HG03135 (cell line): Measurements from ENCODE around the gene EFNB2.

Experiments
- ATAC-seq: cut with Tn5 transposase; IDR thresholded peaks from one replicate; pipeline ENCODE4 v1.9.1; 2021; ENCODE audit warnings: mild to moderate bottlenecking, moderate library complexity; ENCODE audit not compliant: unreplicated experiment

EFNB2 gene

DNA sequence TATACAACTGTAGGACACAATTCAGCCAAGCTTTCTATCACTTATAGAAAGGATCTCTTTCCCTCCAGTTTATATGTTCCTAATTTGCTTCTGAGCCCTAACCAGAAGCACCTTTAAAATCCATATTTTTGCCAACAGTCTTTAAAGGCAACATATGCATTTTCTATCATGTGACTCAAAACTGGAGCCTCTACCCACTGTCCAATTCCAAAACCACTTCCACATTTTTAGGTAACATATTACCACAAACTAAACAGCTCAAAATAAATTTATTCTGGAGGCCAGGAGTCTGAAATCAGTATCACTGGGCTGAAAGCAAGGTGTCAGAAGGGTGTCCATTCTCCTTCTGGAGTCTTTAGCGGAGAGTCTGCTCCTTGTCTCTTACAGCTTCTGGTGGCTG, 15.9 kb upstream of the EFNB2 start:
- no peak for ATAC-seq

DNA sequence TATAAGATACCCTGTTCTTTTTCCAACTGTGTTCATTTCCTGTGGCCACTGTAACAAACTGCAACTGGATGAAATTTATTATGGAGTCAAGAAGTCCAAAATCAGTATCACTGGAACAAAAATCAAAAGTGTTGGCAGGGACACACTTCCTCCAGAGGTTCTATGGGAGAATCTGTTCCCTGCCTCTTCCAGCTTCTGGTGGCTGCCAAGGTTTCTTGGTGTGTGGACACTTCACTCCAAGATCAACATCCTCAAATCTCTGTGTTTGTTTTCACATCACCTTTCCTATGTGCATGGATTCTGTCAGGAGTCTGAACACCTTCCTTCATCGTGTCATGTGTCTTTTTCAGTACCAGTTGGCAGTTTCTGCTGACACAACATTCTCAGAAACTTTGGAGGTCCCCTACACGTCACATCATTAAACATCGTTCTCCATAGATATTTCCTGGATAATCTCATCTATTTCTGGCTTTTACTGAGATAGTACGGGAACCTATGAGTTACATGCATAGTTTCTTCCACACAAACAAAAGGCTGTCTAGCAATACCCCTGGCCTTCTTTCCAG, 15.2 kb upstream of the EFNB2 start:
- ATAC-seq, result no peak

DNA sequence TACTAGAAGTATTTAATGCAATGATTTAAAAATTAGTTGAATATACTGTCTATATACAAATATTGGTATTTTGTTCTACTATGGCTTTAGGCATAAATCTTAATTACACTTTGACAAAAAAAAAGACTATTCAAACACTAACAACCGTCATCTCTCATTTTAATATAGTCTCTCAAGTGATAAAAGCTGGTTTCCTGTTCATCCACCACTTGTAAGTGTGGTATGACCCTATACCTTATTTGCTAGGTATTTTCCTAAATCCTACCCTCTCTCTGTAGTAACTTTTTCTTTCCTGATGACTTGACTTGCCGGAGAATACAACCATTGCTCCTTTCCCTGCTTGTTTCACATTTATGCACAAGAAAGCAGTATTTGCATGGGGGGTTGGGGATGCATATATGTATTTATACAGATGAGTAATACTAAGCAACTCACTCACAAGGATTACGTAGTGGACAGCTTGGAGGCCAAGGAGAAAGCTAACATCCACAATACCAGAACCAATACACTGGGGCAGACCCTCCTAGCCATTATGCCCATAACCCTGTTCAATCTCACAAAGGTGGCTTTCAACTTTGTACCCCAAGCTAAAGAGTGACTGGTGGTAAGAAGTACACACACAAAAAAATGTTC, 12.7 kb upstream of the EFNB2 start:
- no peak for ATAC-seq

DNA sequence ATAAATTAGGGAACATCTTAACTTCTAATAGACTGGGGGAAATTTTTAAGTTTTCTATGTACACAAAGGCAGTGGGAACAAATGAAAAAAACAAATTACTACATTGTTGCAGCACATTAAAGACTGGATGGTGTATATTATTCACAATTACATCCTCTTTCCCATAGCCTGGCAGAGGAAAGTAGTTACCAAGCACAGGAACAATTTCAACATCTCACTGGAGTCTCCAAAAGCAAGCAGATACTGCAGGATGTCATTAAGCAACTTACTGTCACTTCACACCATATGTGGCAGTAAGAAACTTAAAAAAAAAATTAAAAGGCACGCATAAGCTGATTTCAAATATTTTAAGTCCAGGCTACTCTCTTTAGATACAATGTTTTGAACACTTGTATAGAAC, 6.4 kb upstream of the EFNB2 start:
- ATAC-seq, result no peak

DNA sequence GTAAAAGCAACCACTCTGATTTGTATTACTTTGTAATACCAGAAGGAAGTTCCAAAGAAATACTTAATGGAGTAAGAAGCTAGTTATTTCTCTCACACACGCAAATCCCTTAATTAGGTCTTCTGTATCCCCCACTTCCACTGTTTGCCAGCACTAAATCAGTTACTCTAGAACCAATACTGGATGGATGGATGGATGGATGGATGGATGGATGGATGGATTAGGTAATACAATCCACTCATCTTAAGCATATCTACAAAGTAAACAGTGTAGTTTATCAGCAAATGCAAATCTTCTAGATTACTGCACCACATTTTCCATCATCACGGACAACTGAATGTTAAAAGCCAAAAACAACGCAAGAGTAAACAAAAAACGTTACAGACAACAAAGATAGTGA, 5.2 kb upstream of the EFNB2 start:
- ATAC-seq, result no peak

DNA sequence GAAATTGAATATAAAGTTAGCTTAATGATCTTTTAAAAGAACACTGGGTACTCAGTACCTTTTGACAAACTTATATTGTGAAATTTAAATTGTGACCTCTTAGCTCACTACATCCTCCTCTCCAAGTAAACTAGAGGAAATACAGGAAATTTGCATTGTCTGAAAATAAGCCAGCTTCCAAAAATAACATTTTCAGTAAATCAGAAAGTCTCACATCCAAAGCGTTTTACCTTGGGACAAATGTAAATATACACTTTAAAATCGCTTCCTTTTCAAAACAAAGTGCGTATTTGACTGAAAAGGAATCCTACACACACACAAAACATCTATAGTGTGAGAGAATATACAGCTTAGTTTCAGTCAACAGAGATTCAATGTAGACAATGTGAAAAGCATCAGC, 2.1 kb upstream of the EFNB2 start:
- ATAC-seq, result no peak

DNA sequence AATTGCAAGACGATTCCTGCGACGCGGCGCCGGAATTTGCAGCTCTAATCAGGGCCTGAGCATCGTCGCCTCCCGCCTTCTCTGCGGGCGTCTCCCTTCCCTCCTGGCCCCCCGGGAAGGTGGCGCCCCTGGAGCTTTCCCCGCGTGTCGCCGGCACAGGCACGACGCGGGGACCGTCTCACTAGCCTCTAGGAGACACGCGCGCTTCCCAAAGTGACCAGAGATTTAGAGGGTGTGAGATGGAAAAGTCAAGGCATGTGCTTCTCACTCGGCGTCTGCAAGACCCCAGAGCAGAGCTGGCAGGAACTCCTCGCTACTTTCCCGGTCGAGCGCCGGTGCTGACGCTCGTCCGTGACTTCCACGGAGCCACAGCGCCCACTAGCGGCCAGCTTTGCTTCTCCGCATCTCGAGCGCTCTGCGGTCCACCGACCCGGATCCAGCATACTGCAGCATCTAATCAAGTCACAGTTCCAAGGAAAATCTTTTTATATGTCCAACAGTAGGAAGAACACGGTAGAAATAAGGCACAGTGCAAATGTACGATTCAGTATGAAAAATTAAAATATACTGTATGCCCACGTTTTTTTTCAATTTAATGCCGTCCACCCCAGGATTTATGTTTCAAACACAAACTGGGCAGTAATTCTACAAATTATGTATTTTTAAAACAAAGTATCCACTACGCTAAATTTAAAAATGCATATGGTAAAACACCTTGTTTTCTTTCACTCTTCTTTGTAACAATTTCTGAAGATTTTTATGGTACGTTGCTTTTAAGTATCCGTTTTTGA, 977 bp upstream of the EFNB2 start:
- ATAC-seq, result peak; percentile 37

DNA sequence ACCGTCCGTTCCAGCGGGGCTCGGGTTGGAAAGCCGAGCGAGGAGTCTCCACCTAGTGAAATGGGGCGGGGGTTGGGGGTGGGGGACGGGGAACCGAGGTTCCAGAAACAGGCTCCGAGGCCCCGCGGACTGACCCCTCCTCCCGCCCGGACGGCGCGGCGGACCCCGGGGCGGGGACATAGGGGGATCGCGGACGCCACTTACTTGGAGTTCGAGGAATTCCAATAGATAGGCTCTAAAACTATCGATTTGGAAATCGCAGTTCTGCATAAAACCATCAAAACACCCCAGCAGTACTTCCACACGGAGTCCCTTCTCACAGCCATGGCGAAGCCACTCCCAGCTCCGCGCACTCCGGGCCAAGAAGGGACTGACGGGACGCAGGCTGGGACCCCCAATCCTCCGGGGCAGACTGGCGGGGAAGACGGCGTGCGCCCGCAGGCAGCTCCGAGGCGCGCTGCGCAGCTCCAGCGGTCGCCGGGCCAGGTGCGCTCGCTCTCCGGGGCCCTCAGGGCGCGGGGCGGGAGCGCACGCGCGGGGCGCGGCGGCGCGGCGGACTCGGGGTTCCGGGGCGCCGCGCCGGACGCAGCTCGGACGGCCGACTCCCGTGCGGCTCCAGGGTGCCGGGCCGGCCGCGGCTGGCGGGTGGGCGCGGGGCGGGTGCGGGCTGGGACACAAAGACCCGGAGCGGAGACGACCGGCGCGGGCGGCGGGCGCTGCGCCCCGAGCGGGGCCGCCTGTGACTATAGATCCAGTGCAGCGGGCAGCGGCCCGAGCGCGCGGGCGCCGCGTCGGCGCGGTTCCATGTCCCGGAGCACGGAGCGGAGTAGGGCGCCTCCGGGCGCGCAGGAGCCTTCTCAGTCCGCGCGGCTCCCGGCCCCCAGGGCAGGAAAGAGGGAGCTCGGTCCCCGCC, 567 bp downstream of the EFNB2 start:
- ATAC-seq, result peak; percentile 33

DNA sequence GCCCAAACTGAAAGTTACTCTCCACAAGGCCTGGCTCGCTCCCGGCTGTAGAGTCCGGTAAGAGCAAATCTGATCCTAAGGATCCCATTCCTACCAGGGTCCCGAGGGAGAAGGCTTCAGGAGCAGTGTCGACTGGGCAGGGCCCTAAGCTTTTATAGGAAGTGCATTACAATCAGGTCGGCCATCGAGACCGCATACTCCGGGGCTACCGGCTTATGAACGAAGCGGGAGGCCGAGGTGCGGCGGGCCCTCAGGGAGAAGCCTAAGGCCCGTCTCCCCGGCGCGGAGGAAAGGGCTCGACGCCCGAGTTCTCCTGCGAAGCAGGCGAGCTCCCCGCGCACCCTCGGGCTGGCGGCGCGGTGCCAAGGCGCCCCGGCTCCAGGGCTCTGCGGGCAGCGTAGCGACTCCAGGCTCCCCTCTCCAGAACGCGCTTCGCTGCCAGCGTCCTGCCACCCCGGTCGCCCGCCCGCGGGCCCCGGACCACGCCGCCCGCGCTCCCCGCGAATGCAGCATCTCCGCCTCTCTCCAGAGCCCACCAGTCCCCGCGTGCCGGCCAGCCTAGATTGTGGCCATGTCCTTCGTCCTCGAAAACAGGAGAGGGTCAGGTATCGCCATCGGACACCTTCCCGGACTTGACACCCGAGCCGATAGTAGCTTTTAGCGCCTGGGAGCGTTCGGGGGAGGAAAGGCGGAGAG, 1.4 kb downstream of the EFNB2 start:
- no peak for ATAC-seq

DNA sequence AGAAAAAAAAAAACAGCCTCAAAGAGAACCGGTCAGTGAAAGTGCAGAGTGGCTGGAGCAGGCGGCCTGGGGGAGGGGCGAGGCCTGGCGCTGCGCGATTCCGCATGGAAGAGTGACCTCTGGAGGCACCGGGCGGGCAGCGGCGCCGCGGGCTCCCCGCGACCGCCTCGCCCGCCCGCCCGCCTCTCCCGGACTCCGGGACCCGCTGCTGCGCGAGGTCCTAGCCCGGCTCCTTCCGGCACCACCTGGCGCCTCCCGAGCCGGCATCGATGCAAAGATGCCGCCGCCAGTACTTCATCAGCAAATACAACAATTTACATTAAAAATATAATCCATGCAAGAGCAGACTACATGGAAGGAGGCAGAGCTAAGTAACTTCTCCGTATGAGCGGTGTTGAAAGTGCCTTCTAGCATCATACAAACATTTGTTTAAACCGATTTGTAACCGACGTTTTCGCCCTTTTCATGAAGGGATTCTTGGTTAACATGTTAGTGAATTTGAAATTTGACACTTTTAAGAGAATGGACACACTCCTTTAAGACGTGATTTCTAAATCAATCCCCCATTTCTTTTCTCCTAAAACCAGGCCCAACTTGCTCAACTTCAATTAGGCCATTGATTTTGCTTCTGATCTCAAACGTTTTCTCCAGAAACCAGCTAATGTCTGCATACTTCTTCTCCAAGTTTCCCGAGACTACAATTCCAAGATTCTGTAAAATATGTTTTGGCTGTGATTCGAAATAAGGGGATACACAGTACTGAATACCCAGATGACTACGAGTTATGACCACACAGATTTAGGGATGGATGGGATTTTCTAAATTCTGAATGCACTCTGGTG, 2.1 kb downstream of the EFNB2 start:
- no peak for ATAC-seq

DNA sequence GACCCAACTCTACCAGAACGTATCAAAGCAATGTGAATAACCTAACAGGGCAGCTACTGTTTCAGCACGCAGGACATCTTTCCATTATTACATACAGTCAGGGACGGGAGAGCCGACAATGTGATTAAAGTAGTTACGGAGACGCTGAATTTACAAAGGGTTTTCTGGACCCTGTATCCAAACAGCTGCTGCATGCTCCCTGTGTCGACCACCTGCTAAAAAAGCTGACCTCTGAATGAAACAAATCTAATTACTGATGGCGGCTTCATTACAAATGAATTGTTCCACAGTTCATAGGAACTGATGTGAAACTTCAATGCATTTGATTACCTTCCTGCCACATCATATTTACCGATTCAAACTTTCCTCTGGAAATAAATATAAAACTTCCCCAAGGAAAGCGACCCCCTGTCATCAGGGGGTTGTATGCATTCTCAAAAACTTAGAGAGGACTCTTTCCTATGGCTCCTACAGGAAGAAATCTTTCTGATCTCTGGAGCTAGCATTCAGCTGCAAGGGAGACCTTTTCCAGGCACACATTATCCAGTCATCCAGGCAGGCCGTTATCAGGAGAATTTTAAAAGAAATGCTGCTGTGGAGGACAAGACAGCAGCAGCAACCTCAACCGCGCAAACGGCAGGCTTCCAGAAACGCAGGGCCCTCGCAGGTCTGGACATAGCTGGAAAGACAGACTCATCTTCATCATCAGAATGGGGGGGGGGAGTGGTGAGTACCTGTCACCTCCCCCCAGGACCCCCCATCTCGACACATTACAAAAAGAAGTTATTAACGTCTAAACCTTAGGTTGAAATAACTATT, 3.1 kb downstream of the EFNB2 start:
- no peak for ATAC-seq

DNA sequence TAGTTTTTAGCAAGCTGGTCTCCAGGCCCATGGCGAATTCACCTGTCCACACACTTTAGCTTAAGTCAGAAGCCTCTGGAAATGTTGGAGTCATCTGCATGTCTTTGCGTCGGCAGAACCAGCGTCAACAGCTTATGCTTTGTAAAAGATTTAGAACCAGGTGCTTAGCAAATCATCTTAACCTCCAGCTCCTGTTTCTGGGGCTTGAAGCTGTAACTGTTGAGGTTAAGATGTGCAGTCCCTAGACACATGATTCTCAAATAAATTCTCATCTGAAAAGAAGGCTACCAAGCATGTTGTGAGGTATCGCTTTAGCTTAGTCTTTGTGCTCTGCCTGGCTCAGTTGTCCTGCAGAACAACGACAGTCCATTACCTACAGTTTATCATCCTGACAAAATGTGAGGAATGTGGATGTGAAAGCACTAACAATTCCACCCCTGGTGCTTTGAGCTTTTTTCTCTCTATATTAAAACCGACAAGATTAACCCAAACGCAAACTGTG, 4.4 kb downstream of the EFNB2 start:
- ATAC-seq, result no peak

DNA sequence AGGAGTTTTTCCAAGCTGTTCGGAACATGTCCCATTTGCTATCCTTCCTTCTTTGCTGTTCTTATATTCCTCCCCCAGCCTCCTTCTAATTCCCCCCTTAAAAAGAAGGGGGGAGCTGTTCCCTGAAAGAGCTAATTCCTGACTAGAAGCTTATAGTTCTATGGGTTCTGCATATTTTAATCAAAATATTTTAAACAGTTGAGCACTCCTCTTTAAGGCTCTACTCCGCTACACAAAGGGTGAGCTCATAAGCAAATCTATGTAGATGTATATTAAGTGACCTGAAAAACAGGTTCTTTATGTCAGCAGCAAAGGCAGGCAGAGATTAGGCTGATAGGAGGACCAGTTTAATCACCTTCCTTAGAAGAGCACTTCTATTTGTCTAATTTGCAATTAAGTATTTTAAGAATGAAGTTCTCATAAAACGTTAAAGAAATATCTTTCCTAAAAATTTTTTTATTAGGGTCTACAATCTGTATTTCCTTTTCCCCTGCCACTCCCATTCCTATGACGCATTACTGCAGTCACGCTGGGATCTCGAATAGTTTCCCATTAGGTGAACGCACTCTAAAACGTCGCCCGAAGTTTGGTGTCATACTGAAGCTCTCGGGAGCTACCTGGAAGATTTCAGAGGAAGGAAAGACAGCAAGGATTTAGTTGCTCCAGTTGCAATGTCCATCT, 5.2 kb downstream of the EFNB2 start:
- ATAC-seq, result no peak

DNA sequence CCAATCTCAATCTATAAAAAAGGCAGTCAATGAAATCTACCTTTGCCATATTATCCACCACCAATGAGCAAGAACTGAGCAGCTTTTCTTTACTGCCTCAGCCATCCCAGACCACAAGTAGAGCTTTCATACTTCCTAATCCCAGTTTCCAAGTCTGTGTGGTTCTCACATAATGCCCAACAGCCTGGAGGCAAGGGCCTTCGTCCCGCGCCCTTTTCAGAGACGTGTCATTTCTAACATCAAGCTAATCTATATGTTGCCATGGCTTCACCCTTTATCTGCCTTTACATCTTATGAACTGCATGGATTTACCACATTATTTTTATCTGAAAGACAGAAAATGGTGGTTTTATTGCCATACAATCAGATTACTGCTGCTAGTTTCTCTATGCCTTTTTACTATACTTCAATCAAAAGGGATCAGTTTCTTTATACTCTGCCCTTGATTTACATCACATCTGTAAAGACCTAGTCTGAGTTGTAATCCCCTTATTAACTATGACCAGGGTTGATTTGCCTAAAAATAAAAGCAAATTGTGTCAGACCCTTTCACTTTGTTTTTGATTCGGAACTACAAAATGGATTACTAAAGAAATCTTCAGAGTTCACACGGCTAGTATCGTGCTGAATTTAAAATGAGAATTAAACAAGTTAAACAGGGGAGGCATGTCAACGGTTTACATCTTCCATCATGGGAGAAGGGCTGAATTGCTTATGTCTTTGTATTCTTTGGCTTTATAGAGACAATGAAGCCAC, 5.9 kb downstream of the EFNB2 start:
- ATAC-seq, result no peak

DNA sequence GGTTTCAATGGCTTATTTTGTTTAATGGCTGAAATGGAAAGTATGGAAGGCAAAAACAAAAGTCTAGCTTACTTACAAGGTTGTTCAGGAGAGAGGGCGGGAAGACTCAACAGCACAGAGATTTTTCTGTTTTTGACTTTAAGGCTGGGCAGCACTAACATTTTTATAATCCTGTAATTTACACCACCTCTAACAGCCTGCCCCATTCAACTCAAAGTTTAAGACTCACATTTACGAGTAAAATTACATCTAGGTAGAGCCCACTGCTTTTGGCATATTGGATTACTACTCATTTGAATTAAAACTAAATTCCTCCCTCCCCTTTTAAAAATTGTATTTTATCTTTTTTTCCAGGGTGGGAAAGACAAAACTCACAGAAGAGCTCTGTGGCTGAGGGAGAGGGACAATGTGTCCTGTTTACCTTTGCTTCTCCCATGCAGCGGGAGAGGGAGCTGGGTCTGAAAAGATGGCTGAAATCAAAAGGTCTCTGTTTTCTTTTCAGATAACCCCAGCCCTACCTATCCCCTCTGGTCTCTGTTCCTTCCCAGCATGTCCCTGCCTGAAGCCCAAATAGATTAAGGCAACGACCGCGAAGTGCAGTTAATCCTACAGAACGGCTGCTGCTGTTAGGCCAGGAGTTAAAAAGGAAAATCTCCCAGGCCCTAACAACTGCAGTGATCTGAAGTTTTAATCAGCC, 6.6 kb downstream of the EFNB2 start:
- ATAC-seq, result no peak

DNA sequence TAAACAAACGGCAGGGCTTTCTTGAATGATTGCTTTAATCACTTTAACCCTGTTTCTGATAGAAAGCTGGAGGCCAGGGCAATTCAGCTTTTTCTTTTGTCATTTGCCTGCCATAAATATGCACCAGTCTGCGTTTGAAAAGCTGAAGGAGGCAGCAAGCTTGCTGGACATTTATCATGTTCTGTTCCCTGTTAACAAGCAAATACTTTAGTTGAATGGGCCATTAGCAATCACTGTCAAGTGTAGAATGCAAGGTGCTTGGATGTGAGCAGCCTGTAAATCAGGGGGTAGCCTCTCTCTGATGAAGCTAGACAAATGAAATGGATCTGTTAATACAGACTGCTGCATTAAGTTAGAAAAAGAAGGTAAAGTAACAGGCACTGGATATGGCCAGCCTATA, 7.6 kb downstream of the EFNB2 start:
- ATAC-seq, result no peak

DNA sequence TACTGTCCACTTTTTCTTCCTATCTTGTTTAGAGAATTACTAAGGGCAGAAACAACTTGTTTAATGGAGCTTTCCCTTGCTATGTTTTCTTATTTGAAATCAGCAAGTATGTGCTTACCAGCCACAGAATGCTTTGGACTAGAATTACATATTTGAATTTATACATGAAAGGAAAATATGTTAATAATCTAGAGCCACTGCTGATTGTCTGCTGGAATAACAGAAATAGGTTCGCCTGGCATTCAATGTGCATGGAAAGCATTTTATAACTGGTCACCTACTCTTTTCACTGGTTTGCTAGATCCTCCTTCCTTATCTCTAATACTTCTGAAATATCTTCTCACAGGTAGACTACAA, 8.0 kb downstream of the EFNB2 start:
- ATAC-seq, result no peak
